ENCODE measurements around the gene ZC3H18.
A peak's percentile ranks its signal among the peaks of the same experiment; 100 is the strongest.

Gene ZC3H18

DNA sequence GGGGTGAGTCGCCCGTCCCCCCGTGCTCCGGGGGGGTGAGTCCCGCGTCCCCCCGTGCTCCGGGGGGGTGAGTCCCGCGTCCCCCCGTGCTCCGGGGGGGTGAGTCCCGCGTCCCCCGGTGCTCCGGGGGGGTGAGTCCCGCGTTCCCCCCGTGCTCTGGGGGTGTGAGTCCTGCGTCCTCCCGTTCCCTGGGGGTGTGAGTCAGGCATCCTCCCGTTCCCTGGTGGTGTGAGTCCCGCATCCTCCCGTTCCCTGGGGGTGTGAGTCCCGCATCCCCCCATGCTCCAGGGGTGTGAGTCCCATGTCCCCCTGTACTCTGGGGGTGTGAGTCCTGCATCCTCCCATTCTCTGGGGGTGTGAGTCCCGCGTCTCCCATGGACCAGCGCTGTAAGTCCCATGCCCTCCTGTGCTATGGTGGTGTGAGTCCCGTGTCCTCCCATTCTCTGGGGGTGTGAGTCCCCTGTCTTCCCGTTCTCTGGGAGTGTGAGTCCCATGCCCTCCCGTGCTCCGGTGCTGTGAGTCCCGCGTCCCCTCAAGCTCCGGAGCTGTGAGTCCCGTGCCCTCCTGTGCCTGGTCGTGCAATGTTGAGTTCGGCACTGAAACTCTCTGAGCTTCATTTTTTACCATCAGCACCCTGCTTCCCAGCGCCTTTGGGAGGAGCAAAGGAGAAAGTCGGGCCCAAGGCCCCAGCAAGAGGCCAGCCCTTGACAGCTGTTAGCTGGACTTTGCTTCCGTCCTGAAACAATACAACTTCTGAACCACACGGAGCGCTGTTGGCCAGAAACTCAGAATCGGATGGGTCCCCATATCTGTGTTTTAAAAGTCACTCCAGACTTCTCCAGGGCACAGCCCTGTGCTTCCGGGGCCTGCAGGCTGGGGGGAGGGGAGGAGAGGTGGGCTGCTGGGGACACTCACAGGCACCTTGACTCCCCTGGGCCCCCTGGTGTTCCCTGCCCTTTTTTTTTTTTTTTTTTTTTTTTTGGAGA lies 11.5 kb upstream of the ZC3H18 start:
- TF ChIP-seq, protein P1, sequence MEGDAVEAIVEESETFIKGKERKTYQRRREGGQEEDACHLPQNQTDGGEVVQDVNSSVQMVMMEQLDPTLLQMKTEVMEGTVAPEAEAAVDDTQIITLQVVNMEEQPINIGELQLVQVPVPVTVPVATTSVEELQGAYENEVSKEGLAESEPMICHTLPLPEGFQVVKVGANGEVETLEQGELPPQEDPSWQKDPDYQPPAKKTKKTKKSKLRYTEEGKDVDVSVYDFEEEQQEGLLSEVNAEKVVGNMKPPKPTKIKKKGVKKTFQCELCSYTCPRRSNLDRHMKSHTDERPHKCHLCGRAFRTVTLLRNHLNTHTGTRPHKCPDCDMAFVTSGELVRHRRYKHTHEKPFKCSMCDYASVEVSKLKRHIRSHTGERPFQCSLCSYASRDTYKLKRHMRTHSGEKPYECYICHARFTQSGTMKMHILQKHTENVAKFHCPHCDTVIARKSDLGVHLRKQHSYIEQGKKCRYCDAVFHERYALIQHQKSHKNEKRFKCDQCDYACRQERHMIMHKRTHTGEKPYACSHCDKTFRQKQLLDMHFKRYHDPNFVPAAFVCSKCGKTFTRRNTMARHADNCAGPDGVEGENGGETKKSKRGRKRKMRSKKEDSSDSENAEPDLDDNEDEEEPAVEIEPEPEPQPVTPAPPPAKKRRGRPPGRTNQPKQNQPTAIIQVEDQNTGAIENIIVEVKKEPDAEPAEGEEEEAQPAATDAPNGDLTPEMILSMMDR (IDR thresholded peaks at IDR 0.05) = peak; percentile 73
- TF ChIP-seq ZFX (IDR thresholded peaks at IDR 0.05; ENCODE audit: borderline replicate concordance) = no peak

DNA sequence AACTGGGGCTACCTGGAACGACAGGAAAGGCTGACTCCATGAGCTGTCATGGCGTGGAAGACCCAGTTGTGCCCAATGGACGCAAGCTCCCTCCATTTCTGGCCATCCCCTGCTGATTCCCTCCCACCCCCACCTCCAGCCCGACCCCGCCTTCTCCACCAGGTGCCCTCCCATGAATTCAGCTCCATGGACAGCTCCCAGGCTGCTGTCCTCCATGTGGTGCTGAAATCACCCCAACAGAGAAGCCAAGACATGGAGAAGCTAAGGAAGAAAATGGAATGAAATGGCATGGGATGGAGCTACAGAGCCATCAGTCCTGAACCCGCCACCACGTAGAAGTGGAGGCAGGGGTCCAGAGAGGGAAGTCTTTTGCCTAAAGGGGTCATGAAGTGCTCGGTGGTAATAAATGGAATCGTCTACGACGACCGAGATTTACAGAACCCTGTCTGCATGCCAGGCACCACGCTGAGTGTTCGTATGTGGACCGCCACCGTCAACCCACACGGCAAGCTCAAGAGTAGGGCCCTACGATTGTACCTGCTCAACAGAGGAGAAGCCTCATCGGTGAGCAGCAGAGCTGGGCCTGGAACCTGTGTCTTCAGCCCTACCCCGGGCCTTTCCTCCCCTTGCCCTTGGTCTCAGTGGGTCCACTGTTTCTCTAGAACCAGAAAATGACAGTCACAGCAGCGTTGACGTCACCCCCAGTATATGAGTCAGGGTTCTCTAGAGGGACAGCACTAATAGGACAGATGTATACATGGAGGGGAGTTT lies 9.3 kb upstream of the ZC3H18 start:
- H3K27ac ChIP-seq = no peak overlapping the region
- TF ChIP-seq, protein P1 (IDR thresholded peaks at IDR 0.05) = no peak
- TF ChIP-seq ZFX (IDR thresholded peaks at IDR 0.05; ENCODE audit: borderline replicate concordance) = no peak

More for the DNA sequence above, 11.5 kb upstream of the ZC3H18 start:
- H3K27ac ChIP-seq = no peak overlapping the region

DNA sequence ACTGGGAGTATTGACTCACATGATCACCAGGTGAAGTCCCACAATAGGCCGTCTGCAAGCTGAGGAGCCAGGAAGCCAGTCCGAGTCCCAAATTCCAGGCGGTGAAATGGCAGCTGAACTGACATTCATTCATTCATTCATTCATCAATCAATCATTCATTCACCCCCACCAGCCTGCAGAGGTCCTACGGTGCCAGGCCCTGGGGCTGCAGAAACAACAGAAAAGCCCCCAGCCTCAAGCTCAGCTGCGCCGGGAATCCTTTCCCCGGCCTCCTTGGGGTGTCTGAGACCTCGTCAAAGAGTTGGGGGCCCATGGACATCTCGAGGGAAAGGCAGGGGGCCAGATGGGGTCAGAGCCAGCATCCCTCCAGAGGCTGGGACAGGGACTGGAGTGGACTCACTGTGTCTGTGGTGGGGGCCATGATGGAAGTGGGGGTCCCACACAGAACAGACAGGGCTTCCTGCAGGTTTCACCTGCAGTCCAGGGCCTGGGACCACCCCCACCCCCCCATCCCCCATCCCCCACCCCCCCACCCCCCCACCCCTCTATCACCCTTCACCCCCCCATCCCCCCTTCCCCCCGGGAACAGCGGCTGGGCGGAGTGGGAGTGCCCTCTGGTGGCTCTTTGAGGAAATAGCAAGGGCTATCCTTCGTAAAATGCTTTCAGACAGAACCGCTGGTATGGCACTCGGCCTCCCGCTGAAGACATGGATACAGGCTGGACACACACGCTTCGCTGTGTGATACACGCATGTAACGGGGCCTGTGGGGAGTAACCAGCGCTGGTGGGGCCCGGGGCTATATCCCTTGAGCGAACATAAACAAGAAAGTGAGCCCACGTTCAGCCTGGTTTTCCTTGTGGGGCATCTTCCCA lies 8.5 kb upstream of the ZC3H18 start:
- TF ChIP-seq ZFX (IDR thresholded peaks at IDR 0.05; ENCODE audit: borderline replicate concordance) = no peak
- TF ChIP-seq, protein P1 (IDR thresholded peaks at IDR 0.05) = peak; percentile 70

DNA sequence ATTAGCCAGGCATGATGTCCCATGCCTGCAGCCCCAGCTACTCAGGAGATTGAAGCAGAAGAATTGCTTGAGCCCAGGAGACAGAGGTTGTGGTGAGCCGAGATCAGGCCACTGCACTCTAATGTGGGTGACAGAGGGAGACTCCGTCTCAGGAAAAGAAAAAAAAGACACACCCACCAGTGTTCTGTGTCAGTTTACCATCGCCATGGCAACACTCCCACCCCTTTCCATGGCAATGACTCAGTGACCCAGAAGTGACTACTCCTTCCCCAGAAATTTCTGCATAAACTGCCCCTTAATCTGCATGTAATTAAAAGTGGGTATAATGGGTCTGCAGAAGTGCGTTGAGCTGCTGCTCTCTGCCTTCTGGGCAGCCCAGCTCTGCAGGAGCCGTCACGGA lies 4.0 kb upstream of the ZC3H18 start:
- H3K27ac ChIP-seq = no peak overlapping the region
- TF ChIP-seq, protein P1 (IDR thresholded peaks at IDR 0.05) = no peak
- no peak for TF ChIP-seq ZFX (IDR thresholded peaks at IDR 0.05; ENCODE audit: borderline replicate concordance)

More for the DNA sequence above, 8.5 kb upstream of the ZC3H18 start:
- H3K27ac ChIP-seq = no peak overlapping the region

DNA sequence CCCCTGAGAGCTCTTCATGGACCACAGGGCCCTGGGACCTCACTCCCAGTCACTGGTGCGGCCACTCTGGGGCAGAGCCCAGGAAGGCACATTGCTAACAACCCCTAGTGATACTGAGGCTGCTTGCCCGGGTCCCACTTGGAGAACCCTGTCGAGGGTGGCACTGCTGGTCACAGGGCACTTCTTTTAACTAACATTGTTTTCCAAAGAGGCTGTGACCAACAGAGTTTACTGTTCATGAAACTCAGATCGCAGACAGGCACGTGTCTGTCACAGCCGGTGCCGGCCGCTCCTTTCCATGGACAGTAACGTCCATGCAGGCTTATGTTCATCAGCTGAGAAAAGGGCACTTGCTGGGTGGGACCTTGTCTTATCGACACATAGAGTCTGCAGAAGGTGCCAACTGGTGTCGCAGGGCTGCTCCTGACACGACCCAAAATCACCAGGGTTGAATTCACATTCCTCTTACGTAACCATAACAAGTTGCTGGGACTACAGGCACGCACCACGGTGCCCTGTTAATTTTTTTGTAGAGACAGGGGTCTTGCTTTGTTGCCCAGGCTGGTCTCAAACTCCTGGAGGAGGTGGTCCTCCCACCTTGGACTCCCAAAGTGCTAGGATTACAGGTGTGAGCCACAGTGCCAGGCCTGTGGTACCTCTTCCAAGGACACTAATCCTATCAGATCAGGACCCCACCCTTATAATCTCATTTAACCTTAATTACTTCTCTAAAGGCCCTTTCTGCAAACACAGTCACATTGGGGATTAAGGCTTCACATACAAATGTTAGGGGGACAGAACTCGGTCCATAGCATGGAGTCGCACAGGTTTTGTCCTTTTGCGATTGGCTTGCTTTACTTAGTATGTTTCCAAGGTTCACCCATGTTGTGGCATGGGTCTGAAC lies 1.2 kb upstream of the ZC3H18 start:
- TF ChIP-seq, protein P1 (IDR thresholded peaks at IDR 0.05) = no peak
- TF ChIP-seq ZFX (IDR thresholded peaks at IDR 0.05; ENCODE audit: borderline replicate concordance) = no peak
- H3K27ac ChIP-seq = peak overlapping the region; percentile 70

DNA sequence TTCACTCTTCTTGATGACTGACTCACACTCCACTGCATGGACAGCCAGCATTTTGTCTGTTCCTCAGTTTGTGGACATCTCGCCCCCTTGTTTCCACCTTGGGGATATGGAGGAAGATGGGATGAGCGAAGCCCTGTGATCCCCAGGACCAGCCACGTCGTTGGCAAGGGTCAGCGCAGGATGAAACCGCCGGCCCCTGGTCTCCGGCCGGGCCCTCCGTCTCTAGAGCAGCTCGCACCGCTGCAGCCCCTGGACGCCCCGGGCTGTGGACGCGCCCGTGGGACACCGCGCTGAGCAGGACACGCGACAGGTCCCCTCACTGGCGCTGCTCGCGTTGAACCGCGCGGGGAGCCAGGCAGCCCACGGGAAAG lies 604 bp upstream of the ZC3H18 start:
- peak overlapping the region; percentile 70 for H3K27ac ChIP-seq
- TF ChIP-seq, protein P1 (IDR thresholded peaks at IDR 0.05) = no peak
- TF ChIP-seq ZFX (IDR thresholded peaks at IDR 0.05; ENCODE audit: borderline replicate concordance) = no peak
